NK-92 treated with Interleukin-12 subunit alpha and Interleukin-12 subunit beta, amount 100 ng/mL, for 24 hours (cell line): Measurements from ENCODE around the gene RDH14.

ENCODE experiments used
- DNase-seq: peaks from one replicate; lab custom pipeline; 2025; lab: John Stamatoyannopoulos, UW

Gene RDH14

GRCh38 chr2:18560797-18561085 lies 288 bp upstream of the RDH14 start:
- DNase-seq, result no peak

GRCh38 chr2:18559531-18560030 lies 872 bp downstream of the RDH14 start:
- DNase-seq, result no peak

GRCh38 chr2:18558458-18558857 lies 2.0 kb downstream of the RDH14 start:
- no peak for DNase-seq

GRCh38 chr2:18557121-18557520 lies 3.3 kb downstream of the RDH14 start:
- no peak for DNase-seq

GRCh38 chr2:18552351-18553077 lies 7.9 kb downstream of the RDH14 start:
- no peak for DNase-seq

GRCh38 chr2:18551623-18552022 lies 8.8 kb downstream of the RDH14 start:
- no peak for DNase-seq

GRCh38 chr2:18551169-18551568 lies 9.3 kb downstream of the RDH14 start:
- DNase-seq, result no peak

GRCh38 chr2:18550433-18550832 lies 10.0 kb downstream of the RDH14 start:
- no peak for DNase-seq

- DNase-seq, result no peak
Observed at GRCh38 chr2:18549083-18549482, 11.4 kb downstream of the RDH14 start.

GRCh38 chr2:18548621-18549020 lies 11.8 kb downstream of the RDH14 start:
- DNase-seq, result no peak

- DNase-seq, result no peak
Observed at GRCh38 chr2:18546567-18546966, 13.9 kb downstream of the RDH14 start.

- no peak for DNase-seq
Observed at GRCh38 chr2:18545384-18545783, 15.1 kb downstream of the RDH14 start.

GRCh38 chr2:18544171-18544570 lies 16.3 kb downstream of the RDH14 start:
- DNase-seq, result no peak

GRCh38 chr2:18540872-18541271 lies 19.6 kb downstream of the RDH14 start:
- DNase-seq, result no peak

GRCh38 chr2:18536697-18537096 lies 23.8 kb downstream of the RDH14 start:
- DNase-seq, result no peak

- DNase-seq, result no peak
Observed at GRCh38 chr2:18536100-18536499, 24.4 kb downstream of the RDH14 start.

GRCh38 chr2:18531194-18531593 lies 29.3 kb downstream of the RDH14 start:
- no peak for DNase-seq

- no peak for DNase-seq
Observed at GRCh38 chr2:18527822-18528221, 32.6 kb downstream of the RDH14 start.

- DNase-seq, result no peak
Observed at GRCh38 chr2:18527326-18527725, 33.1 kb downstream of the RDH14 start.

GRCh38 chr2:18526429-18526828 lies 34.0 kb downstream of the RDH14 start:
- DNase-seq, result no peak

GRCh38 chr2:18525852-18526251 lies 34.6 kb downstream of the RDH14 start:
- no peak for DNase-seq

- DNase-seq, result no peak
Observed at GRCh38 chr2:18525236-18525635, 35.2 kb downstream of the RDH14 start.

- no peak for DNase-seq
Observed at GRCh38 chr2:18522484-18523146, 37.8 kb downstream of the RDH14 start.
